GM12892 (cell line): Measurements from ENCODE around the gene TTC33.

ENCODE experiments used
- DNase-seq: peaks from one replicate; pipeline ENCODE4 v3.0.0; 2011; ENCODE audit not compliant: insufficient read length
- FAIRE-seq: peaks from 2 replicates; lab custom pipeline; 2011; peaks lifted over from hg19 to GRCh38; lab: Jason Lieb, UNC
- POLR2A ChIP-seq: IDR thresholded peaks from 2 replicates; pipeline ENCODE4 v1.6.1; 2011; ENCODE audit warnings: low read depth, low read length, control low read depth
- POLR2AphosphoS5 ChIP-seq: IDR thresholded peaks from 2 replicates; pipeline ENCODE4 v1.6.1; 2011; ENCODE audit warnings: low read depth, low read length, control low read depth
- TAF1 ChIP-seq: IDR thresholded peaks from 2 replicates; pipeline ENCODE4 v1.6.1; 2011; ENCODE audit warnings: low read depth, mild to moderate bottlenecking, control low read depth, low read length, borderline replicate concordance

The TTC33 gene

GRCh38 chr5:40700116-40700782 lies 55.5 kb downstream of the TTC33 start:
- DNase-seq: no peak
- TF ChIP-seq TAF1: no peak
- TF ChIP-seq POLR2AphosphoS5: no peak
- no peak for TF ChIP-seq POLR2A
- FAIRE-seq: no peak

DNA sequence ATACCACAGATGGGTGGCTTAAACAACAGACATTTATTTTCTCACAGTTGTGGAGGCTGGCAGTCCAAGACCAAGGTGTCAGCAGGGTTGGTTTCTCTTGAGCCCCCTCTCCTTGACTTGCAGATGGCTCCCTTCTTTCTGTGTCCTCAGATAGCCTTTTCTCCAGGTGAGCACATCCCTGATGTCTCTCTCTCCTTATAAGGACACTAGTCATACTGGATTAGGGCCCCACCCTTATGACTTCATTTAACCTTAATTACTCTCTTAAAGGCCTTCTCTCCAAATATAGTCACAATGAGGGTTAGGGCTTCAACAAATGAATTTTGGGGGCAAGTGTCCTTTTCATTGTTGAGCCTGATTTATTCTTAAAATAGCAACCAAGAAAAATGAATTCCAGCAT lies 61.3 kb downstream of the TTC33 start:
- TF ChIP-seq POLR2A: no peak
- no peak for TF ChIP-seq POLR2AphosphoS5
- no peak for TF ChIP-seq TAF1
- DNase-seq (no peak), FAIRE-seq (no peak)

DNA sequence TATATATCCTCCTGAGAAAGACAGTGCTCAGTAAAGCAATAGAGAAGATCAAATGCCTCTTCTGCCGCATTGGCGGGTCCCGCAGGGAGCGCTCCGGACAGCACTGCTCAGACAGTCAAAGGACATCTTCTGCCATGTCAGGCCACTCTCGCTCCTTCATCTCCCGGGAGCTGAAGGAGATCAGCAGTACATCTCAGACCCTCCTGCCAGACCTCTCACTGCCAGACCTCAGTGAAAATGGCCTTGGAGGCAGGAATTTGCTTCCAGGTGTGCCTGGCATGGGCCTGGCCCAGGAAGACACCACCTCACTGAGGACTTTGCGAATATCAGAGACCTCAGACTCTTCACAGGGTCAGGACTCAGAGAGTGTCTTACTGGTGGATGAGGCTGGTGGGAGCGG lies 63.9 kb downstream of the TTC33 start:
- DNase-seq (no peak), FAIRE-seq (no peak)
- TF ChIP-seq POLR2AphosphoS5 (no peak), POLR2A (no peak), TAF1 (no peak)

GRCh38 chr5:40690267-40690666 lies 65.5 kb downstream of the TTC33 start:
- no peak for TF ChIP-seq POLR2AphosphoS5
- no peak for TF ChIP-seq POLR2A
- no peak for TF ChIP-seq TAF1
- DNase-seq: no peak
- FAIRE-seq: no peak

DNA sequence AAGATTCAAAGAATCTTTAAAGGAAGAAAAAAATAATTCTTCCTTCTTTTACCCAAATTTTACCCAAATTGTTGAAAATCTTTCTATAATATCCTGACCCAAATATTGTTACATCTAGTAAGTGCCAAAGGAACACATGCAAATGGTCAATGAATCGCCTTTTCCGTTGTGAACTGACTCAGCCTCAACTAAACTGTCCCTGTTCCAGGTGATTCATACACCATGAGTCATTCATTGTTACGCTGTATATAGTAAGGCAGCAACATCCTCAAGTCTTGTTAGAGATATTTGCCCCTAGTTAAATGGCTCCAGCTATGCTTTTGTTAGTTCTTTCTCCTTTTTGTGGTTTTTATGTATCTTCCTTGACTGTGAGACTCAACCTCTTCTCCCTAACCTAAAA lies 66.3 kb downstream of the TTC33 start:
- FAIRE-seq (peak; percentile 24), DNase-seq (no peak)
- TF ChIP-seq TAF1 (no peak), POLR2AphosphoS5 (no peak), POLR2A (no peak)

DNA sequence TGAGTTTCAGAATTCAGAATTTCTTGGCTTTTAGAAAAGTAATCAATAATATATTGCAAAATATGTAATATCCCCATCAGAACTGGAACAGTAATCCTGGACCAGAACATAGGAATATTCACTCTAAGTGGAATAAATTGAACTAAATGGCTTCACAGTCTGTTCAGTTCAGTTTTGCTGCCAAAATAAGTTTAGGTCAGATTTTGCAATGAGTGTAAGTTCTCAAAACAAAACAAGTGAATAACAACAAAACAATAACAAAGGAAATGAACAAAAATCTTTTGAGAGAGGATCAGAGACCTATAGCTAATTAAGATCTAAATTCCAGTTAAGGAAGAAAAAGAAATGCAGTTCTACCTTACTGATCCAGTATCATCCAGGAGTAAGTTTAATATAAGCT lies 66.8 kb downstream of the TTC33 start:
- TF ChIP-seq POLR2AphosphoS5: no peak
- no peak for TF ChIP-seq TAF1
- DNase-seq (no peak), FAIRE-seq (no peak)

GRCh38 chr5:40688127-40688761 lies 67.5 kb downstream of the TTC33 start:
- DNase-seq: peak; percentile 33
- TF ChIP-seq POLR2A (no peak), TAF1 (no peak), POLR2AphosphoS5 (no peak)
- FAIRE-seq: peak; percentile 87

- FAIRE-seq: no peak
- DNase-seq: no peak
- TF ChIP-seq POLR2A (no peak), TAF1 (no peak)
Observed at GRCh38 chr5:40687321-40687720, 68.4 kb downstream of the TTC33 start.

DNA sequence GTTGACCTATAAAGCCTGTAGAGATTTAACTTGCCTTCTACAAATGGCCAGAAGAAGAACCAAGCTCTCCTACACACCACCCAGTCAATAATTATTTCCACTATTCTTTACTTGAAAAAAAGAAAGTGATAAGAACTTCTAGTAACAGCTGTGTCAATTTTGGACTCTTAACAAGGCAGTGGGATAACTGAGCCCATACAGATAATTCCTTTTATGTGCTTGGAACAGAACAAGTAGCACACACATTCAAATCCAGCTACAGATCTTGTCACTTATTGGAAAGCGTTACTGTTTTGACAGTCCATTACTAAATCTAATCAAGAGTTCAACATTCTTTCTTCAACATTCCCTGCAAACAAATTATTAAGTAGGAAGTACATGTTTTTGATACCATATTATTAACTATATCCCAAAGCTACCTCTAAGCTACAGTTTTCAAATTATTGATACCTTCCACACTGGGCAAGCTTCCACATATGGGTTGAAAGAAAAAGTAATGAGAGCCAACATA lies 69.7 kb downstream of the TTC33 start:
- TF ChIP-seq POLR2A (no peak), TAF1 (no peak), POLR2AphosphoS5 (no peak)
- DNase-seq (no peak), FAIRE-seq (no peak)

DNA sequence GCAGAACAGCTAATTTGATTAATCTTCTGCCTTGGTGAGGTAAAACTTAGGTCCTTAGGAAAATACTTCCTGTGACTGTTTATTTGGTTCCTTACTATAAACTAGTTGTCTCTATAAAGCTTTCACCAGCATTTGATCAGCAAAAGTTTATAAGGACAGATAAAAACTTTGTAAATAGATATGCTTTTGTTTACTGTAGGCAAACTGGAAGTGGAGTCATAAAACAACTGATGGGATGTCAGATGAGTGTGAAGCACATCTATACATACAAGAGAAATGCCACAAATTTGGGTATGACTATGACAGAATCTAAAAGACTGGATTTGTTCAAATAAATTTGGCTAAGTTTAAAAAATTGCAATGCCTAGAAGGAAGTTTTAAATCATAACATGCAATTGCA lies 70.6 kb downstream of the TTC33 start:
- TF ChIP-seq POLR2A (no peak), TAF1 (no peak), POLR2AphosphoS5 (no peak)
- no peak for FAIRE-seq
- DNase-seq: no peak

DNA sequence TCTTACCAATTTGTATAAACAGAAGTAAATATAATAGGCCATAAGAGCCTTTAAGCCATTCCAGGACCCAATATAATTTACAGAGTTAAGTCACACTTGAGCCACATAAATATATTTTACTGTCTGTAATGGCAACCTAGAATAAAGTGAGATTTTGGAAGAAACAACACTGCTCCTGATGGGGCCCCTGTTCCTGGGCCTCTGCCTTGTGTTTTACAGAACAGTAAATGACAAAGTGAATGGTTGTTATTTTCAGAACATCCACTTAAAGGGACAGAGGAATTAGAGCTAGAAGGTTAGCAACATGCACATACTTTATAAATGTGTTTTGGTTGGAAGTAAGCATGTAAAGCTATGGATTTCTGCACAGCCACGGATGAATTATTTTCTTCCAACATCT lies 72.5 kb downstream of the TTC33 start:
- FAIRE-seq (no peak), DNase-seq (no peak)
- TF ChIP-seq POLR2A (no peak), POLR2AphosphoS5 (no peak), TAF1 (no peak)

- no peak for DNase-seq
- TF ChIP-seq TAF1 (no peak), POLR2AphosphoS5 (no peak), POLR2A (no peak)
- no peak for FAIRE-seq
Observed at GRCh38 chr5:40682154-40683017, 73.4 kb downstream of the TTC33 start.
